ENCODE data around the gene LACTBL1. TPM values are rescaled to one million over a fixed set of nuclear protein-coding genes. Genes with fewer than 3 reads are reported as not detected.

LACTBL1 gene
- total and polyA plus RNA-seq, 2 of the 8 experiments (the other 6 are each of a cell fraction or from before 2014, with no cell fraction given) = not detected

- Histone ChIP-seq H3K79me2 (ENCODE audit: control insufficient read depth in 1 of 2, insufficient read depth in 2 of 2, low read length in 2 of 2) (no peaks in the 10 kb centered on the region), H3K9ac (replicated peaks in 1 of 4; ENCODE audit: extremely low read depth in 1 of 4, low read depth in 3 of 4, low read length in 3 of 4) (no peak overlapping the region), H3K4me3 (ENCODE audit: extremely low read depth in 1 of 4, insufficient read depth in 2 of 4, low read depth in 3 of 4, low read length in 4 of 4) (no peak overlapping the region), H2BK20ac (ENCODE audit: low read length) (no peak overlapping the region), H3K18ac (ENCODE audit: extremely low read depth, low read length) (no peak overlapping the region), H3K36me3 (ENCODE audit: control insufficient read depth in 2 of 4, insufficient read depth in 4 of 4, low read length in 3 of 4) (no peaks in the 10 kb centered on the region), H2AFZ (ENCODE audit: low read length) (no peak overlapping the region), H4K5ac (ENCODE audit: insufficient read length, low read depth, low read length) (no peak overlapping the region), H2AK5ac (ENCODE audit: low read depth, low read length) (no peak overlapping the region), H3K4ac (replicated peaks; ENCODE audit: insufficient read length, low read depth, low read length) (no peak overlapping the region), H3K4me1 (replicated peaks in 1 of 4; ENCODE audit: control insufficient read depth in 3 of 4, insufficient read depth in 4 of 4, low read length in 3 of 4) (no peaks in the 10 kb centered on the region), H3K27me3 (replicated peaks in 1 of 4; ENCODE audit: control insufficient read depth in 3 of 4, extremely low read depth in 1 of 4, insufficient read depth in 3 of 4, low read length in 3 of 4) (peaks cover 0 to 15% (median 6%) of the 10 kb centered on the region in 4 experiments; a peak in 4 of 7 replicates), H4K8ac (ENCODE audit: extremely low read depth, insufficient read depth, low read length) (0 out of 2 replicates have a peak overlapping the region, but pooled peaks have one; percentile 68), H3K27ac (ENCODE audit: low read depth, low read length) (no peak overlapping the region), H3K14ac (ENCODE audit: insufficient read length) (no peak overlapping the region), H3K23ac (ENCODE audit: insufficient read length) (no peak overlapping the region), H2BK12ac (ENCODE audit: low read depth, low read length) (no peak overlapping the region), H2BK15ac (ENCODE audit: low read length) (no peak overlapping the region), H2BK120ac (replicated peaks; ENCODE audit: low read depth, low read length) (no peak overlapping the region), H3K56ac (replicated peaks; ENCODE audit: insufficient read length, low read depth, low read length) (no peak overlapping the region), H3K23me2 (ENCODE audit: low read depth, low read length) (peaks cover 2% of the 10 kb centered on the region; the same call in 1 of the 2 replicates), H4K20me1 (replicated peaks in 1 of 2; ENCODE audit: control insufficient read depth in 1 of 2, insufficient read depth in 2 of 2, low read length in 2 of 2) (no peaks in the 10 kb centered on the region), H3K4me2 (ENCODE audit: insufficient read depth in 1 of 2, low read depth in 2 of 2, low read length in 2 of 2) (peak overlapping the region in 1 of 2 experiments; percentile 54; a peak in 1 of 4 replicates), H3K79me1 (ENCODE audit: low read depth, low read length) (no peaks in the 10 kb centered on the region), H4K91ac (replicated peaks; ENCODE audit: insufficient read length, low read length) (no peak overlapping the region), H3K9me3 (ENCODE audit: insufficient read depth in 2 of 2, low read depth in 1 of 2, low read length in 1 of 2) (no peaks in the 10 kb centered on the region), H2BK5ac (ENCODE audit: low read depth, low read length) (no peak overlapping the region)
- CTCF ChIA-PET (ENCODE audit: partially characterized antibody) = interaction anchor here (4.1 kb wide), 1 partner anchor 12 kb away, joined by 21 read pairs; no protein-coding TSS in a partner anchor
- TF ChIP-seq FOSL1 (IDR thresholded peaks at IDR 0.05; ENCODE audit: insufficient read depth, low read depth, low read length) = no peak
- no peak for TF ChIP-seq POU5F1 (IDR thresholded peaks at IDR 0.05; ENCODE audit: low read depth, low read length)
- no peak for TF ChIP-seq TAF7 (optimal IDR thresholded peaks at IDR 0.05; ENCODE audit: borderline replicate concordance, low read depth, low read length)
- no peak for TF ChIP-seq TBP (IDR thresholded peaks at IDR 0.05; ENCODE audit: low read depth, low read length)
- no peak for TF ChIP-seq ATF3 (IDR thresholded peaks at IDR 0.05; ENCODE audit: insufficient read depth, low read depth, low read length)
- TF ChIP-seq POLR2A (IDR thresholded peaks at IDR 0.05; ENCODE audit: control extremely low read depth in 1 of 2, low read depth in 2 of 2, low read length in 2 of 2) = no peak
- TF ChIP-seq JUND (IDR thresholded peaks at IDR 0.05; ENCODE audit: low read length) = no peak
- DNase-seq (ENCODE audit: low read depth in 1 of 2, low spot score in 2 of 2) (no peak), FAIRE-seq (no peak)
- 95% methylated on average over 5 of the region's 5 CpGs; no CpG with 5 or more reads in 1 of the 2 experiments for WGBS, 2 experiments (ENCODE audit: extremely low coverage in 1 of 2, insufficient coverage in 1 of 2, insufficient read length in 1 of 2, insufficient replicate concordance in 2 of 2, low coverage in 1 of 2, low lambda C conversion rate in 2 of 2, missing lambda C conversion rate in 1 of 2)
- POLR2A ChIA-PET (ENCODE audit: partially characterized antibody) = interaction anchor here (0.6 to 1.0 kb wide), 2 partner anchors 11 to 182 kb away, joined by 3 to 4 read pairs; no protein-coding TSS in a partner anchor
These were observed 20.0 kb downstream of the LACTBL1 start for GRCh38 chr1:22952694-22953056.

All from H1 (cell line).